HG02852 (cell line): ENCODE data around the gene SLC6A11.

Source experiments
- ATAC-seq: cut with Tn5 transposase; IDR thresholded peaks from one replicate; pipeline ENCODE4 v1.9.1; 2021; ENCODE audit warnings: mild to moderate bottlenecking, moderate library complexity; ENCODE audit not compliant: unreplicated experiment

SLC6A11 gene

DNA sequence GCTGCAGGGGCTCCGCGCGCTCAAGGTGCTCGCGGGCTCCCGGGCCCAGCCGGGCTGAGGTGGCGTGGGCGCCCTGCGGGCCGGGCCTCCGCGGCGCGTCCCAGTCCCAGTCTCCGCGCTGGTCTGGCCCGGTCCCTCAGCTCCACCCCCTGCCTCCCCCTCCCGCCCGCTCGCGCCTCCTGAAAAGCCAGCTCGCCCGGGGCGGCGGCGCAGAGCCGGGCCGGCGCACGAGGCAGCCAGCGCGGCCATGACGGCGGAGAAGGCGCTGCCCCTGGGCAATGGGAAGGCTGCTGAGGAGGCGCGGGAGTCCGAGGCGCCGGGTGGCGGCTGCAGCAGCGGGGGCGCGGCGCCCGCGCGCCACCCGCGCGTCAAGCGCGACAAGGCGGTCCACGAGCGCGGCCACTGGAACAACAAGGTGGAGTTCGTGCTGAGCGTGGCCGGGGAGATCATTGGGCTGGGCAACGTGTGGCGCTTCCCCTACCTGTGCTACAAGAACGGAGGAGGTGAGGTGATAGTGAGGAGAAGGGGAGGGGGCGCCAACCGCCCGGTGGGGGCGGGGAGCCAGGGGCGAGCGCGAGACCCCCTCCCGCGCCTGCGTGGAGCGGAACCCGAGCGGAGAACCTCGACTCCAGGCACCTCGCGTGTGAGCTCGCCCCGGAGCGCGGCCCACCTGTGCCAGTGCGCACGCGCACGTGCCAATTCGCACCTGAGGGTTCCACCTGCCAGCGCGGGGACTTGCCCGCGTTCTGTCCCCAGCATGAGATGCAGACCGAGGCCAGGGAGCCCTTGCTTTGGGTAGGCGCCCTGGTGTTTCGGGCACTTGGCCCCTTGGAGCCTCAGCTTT, at the start of gene SLC6A11:
Gene SLC6A11 (plus strand): TSS at position 210 of the 844 bp plus-strand sequence. CDS start 38 bp downstream, at position 248.
- ATAC-seq = no peak

GRCh38 chr3:10768708-10769394, 47.2 kb upstream of the SLC6A11 start:
- ATAC-seq = no peak

GRCh38 chr3:10770547-10770946, 45.5 kb upstream of the SLC6A11 start:
- ATAC-seq = no peak

GRCh38 chr3:10770981-10771380, 45.0 kb upstream of the SLC6A11 start:
- no peak for ATAC-seq

DNA sequence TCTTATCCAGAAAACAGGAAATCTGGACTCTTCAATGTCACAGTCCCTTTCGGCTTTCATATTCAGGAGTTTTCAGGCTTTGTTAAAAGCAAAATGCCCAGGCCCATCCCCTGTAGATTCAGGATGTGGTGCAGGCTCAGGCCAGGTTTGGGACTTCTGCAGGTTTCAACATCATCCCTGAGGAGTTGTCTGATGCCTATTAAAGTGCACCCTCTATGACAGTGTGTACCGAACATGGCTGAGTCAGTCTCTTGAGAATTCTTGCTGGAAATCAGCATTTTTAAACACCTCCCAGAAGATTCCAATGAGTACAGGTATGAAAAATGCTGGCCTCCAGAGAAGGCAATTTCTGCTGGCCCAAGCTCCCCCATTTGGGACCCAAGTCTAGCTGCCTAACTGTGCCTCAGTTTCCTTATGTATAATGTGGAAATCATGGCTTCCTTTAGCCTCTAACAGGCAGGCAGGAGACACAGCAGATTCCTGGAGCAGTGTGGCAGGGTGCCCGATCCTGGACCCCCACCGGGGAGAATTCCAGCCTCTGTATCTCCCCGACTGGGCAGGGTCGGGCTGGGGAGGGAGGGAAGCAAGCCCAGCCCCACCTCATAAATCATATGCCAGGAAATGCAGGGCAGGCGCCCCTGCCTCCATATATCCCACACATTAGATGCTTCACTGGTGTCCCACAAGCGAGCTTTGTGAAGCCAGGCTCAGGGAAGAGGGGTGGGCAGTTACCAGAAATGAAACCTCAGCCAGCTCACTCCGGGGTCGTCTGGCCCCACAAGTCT, 44.4 kb upstream of the SLC6A11 start:
- ATAC-seq = no peak

DNA sequence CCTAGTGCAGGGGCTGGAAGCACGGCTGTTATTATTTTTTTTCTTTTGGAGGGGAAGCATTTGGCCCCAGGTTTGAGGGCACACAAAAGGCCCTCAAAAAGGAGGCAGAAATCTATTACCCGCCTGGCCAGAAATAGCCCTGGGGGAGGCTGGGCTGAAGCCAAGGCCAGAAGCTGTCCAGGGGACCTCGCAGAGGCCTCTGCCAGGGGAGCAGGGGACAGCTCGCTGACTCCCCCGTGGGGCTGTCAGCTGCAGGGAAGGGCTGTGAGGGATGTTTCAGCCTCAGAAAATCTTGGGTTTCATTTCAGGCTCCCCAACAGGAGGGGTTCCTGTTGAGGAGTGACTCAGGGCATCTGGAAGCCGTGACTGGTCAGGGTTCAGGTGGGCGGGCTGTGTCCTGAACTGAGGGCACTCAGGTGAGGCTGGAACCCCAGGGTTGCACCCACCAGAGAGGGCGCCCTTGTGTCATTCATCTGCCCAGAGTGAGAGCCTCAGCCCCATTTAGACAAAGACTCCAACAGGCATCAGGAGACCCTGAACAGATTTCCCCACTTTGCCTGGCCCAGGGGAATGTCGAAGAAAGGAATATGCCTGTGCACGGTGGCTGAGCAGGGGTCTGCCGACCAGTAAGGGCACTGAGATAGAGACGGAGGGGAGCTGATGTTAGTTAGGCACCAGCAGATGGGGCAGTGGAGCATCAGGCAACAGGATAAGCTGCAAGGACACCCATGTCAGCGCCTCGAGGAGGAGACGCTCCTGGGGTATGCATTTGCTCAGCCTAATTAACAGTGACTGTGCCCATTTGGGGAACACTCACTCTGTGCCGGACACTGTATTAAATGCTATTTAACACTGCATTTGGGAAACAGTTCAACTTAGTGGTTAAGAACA, 43.5 kb upstream of the SLC6A11 start:
- no peak for ATAC-seq

GRCh38 chr3:10774129-10774670, 41.8 kb upstream of the SLC6A11 start:
- ATAC-seq = no peak

GRCh38 chr3:10774825-10775224, 41.2 kb upstream of the SLC6A11 start:
- no peak for ATAC-seq

GRCh38 chr3:10775259-10775658, 40.8 kb upstream of the SLC6A11 start:
- no peak for ATAC-seq

DNA sequence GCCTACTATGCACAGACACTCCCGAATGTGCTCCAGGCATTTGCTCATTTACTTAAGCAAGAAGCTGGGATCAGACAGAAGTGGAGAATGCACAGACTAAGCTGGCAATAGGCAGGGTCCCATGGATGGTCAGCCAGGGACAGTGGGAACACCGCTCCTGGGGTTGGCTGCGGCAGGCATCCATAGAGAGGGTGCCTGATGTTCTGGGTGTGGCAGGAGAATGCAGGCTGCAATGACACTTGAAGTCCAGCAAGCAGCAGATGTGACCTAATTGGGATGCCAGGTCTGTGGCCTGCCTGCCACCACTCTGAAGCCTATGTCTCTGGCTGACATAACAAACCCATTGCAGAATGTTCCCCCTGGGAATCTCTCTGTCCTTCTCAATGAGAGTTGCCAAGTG, 40.2 kb upstream of the SLC6A11 start:
- ATAC-seq = no peak

DNA sequence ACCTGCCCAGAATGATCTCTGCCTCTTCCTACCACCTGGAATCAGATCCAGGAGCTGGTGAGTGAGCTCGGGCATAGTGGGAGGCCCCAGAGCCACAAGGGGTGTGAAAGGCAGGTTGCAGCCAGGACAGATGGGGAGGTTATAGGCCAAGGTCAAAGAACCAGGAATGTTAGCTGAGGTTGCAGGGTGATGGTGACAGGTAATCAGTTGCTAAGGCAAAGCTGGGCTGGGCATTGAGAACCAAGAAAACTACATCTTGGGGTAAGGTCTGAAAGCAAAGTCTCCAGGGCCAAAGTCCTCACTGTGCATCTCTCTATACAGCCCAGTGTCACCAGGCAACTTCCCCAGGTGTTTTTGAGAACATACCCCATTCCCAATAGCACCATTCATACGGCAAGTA, 38.4 kb upstream of the SLC6A11 start:
- ATAC-seq = no peak

- no peak for ATAC-seq
Measured at GRCh38 chr3:10778492-10779292, 37.3 kb upstream of the SLC6A11 start.

- ATAC-seq = no peak
Measured at GRCh38 chr3:10779293-10779805, 36.7 kb upstream of the SLC6A11 start.

GRCh38 chr3:10780243-10780642, 35.8 kb upstream of the SLC6A11 start:
- no peak for ATAC-seq

DNA sequence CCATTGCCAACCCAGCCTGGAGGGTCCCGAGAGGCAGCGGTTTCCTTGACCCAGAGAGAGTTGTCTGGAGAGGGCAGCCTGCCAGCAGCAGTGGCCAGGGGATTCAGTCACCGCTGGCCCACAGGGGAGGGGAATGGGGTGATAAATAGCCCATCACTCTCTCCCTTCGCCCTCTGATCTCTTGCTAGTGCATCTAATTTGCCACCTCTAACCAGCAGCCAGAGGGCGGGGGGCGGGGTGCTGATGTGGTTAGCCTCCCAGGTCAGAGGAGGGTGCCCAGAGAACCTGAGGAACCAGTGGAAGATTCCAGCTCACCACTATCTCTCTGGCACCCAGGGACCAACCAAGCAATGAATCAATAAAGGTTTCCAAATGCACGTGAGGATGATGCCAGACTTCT, 35.1 kb upstream of the SLC6A11 start:
- no peak for ATAC-seq

DNA sequence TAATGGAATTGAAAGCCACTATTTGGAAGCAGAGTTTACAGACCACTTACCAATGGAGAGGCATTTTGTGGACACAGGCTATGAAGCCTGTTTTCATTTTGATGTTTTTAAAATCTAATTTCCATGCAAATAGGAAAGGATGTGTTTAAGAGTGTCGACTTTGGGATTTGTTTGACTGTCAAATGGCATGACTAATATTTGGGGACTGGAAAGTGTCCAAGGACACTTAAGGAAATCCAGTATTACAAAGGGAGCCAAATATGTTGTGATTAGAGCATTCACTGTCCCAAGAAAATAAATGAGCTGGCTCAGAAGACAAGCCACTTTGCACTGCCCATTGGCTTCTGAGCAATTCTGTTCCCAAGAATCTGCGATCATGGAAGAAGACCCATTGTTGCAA, 34.0 kb upstream of the SLC6A11 start:
- no peak for ATAC-seq

DNA sequence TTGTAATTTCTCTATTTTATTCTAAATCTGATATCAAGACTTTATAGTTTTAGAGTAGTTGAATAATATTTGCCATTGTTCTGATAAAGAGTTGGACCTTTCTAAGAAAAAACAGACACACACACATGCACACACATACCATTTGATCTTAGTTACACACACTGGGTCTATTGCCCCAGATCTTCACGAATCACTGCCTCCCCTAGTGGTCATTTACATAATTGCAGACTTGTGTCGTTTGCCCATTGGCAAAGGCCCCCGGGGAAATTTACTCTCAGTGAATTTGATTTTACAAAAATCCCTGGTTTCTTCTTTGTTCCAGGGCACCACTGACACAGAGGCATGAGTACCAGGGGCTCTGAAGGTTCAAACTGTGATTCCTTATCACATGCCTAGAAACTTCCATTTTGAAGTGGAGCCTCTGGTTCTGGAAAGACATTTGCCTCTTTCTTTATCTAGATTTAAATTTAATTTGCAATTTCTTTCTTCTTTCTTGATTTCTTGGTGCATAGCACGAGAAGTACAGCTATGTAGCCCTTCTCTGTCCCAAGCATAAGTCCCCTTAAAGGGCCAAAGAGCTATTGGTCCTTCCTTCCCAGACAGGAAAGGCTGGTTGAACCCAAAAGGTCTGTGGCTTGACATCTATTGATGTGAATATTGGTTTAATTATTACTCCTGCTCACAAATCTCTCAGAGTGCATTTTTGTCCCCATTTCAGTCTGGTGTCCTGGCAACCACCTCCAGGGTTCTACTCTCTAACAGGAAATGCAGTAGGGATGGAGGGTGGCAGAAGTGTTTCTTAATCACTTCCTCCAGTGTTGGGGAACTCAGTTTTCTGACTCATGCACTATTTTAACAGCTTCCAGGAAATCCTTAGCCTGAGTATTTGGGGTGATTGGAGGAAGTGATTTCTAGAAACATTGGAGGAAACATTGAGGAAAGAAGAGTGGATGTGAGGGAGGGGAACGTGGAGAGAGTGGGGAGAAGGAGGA, 32.4 kb upstream of the SLC6A11 start:
- no peak for ATAC-seq

DNA sequence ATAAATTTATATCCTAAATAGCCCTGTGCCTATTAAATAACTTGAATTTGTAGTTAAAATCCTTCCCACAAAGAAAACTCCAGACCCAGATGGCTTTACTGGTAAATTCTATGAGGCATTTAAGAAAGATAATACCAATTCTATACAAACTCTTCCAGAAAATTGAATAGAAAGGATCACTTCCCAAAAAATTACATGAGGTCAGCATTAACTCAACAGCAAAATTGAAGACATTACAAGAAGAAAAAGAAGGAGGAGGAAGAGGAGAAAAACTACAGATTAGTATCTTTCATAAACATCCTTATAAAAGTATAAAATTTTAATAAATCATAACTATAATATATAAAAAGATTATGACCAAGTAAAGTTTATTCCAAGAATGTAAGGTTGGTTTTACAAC, 29.4 kb upstream of the SLC6A11 start:
- ATAC-seq = no peak
